Measurements from ENCODE around the gene PRKD2.

The PRKD2 gene

GRCh38 chr19:46728208-46728607 lies 11.3 kb upstream of the PRKD2 start:
- no peak for TF ChIP-seq CTCF (IDR thresholded peaks at IDR 0.05; ENCODE audit: low read depth, low read length)

DNA sequence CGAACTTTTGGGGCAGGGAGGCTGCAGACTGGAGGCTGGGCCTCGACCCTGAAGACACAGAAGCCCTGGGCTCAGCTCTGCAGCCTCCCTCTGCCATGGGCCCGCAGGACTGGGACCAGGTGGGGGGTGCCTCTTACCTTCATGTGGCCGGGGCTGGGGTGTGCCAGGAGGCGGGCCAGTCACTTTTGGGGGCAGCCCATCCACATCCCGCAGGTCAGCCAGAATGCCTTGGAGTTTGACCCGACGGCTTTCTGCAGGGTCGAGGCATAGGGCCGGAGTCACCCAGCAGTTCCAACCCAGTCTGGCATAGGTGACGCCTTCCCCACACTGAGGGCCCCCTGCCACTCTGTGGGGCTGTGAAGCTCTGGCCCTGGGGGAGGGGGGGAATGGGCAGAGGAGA lies 10.8 kb upstream of the PRKD2 start:
- no peak overlapping the region for H3K4me3 ChIP-seq (ENCODE audit: low read depth, low read length)
- no peak for TF ChIP-seq CTCF (IDR thresholded peaks at IDR 0.05; ENCODE audit: low read depth, low read length)

More at GRCh38 chr19:46728208-46728607, 11.3 kb upstream of the PRKD2 start:
- no peak overlapping the region for H3K4me3 ChIP-seq (ENCODE audit: low read depth, low read length)

- no peak overlapping the region for H3K4me3 ChIP-seq (ENCODE audit: low read depth, low read length)
- TF ChIP-seq CTCF (IDR thresholded peaks at IDR 0.05; ENCODE audit: low read depth, low read length), result no peak
These were observed 10.1 kb upstream of the PRKD2 start for GRCh38 chr19:46726971-46727501.

- no peak for TF ChIP-seq CTCF (IDR thresholded peaks at IDR 0.05; ENCODE audit: low read depth, low read length)
- no peak overlapping the region for H3K4me3 ChIP-seq (ENCODE audit: low read depth, low read length)
These were observed 9.6 kb upstream of the PRKD2 start for GRCh38 chr19:46726551-46726950.

DNA sequence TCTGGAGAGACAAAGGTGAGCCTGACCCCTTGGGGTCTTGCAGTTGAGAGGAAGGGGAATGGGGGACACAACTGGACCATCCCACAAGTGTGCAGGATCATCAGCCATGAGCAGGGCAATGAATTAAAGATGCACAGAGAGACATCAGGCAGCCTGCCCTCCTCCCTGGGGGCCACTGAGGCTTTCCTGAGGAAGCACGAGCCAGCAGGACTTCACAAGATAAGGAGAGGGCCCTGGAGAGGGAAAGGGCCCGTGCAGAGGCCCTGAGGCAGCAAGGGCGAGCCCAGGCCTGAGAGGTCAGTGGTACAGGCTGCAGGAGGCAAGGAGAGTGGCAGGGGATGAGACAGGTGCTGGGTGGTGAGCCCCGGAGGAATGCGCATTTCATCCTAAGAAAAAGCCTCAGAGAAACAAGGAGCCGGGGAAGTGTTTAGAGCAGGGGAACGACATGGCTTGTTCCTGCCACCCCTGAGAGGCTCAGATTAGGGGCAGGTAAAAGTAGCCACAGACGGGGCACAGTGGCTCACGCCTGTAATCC lies 9.0 kb upstream of the PRKD2 start:
- TF ChIP-seq CTCF (IDR thresholded peaks at IDR 0.05; ENCODE audit: low read depth, low read length), result no peak

DNA sequence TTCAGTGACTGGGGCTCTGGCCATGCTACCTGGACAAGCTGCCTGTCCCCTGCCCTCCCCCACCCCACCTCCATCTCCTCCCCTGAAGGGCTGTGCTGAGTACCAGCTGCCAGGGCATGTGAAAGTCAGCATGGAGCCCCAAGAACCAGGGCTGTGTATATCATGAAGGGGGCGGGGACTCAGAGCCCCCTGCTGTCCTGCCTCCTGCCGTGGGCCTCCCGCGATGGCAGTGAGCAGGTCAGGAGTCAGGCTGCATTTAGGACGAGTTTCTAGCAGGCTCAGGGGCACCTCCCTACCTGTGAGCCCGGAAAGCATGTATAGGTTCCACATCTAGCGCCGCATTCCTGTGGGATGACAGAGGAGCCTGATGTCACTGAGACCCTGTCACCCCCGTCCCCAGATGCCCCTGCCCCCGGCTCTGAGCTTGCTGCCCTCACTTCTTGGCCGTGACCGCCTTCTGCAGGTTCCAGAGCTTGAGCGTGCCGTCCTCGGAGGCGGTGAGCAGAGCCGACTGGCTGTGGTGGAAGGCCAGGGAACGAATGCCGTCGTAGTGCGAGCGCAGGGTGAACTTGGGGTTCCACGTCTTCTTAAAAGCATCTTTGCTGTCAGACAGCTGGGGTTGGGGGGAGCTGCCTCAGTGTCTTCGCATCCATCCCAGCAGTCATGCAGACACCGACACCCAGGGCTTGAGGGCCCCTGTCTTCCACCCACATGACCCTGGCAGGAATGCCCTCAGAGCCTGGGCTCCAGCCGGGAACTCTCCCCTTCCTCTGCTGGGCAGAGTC lies 8.3 kb upstream of the PRKD2 start:
- no peak for TF ChIP-seq CTCF (IDR thresholded peaks at IDR 0.05; ENCODE audit: low read depth, low read length)
- no peak overlapping the region for H3K4me3 ChIP-seq (ENCODE audit: low read depth, low read length)

More for the DNA sequence above, 9.0 kb upstream of the PRKD2 start:
- no peak overlapping the region for H3K4me3 ChIP-seq (ENCODE audit: low read depth, low read length)

DNA sequence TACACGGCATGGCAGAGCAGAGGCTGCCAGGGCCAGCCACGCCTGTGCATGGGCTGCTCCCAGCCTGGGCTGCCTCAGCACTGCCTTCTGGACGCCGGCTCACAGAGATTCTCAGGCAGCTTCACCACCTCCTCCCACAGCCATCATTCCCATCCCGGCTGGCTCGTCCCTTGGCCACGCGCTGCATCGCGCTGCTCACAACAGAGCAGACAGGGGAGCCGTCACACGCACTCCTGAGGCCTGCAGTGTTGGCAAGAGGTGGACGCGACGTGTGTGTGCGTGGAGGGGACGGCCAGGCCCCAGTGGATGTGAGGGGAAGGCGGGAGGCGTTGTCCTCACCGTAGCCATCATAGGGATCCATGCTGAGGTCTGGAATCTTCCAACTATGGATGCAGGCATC lies 7.6 kb upstream of the PRKD2 start:
- TF ChIP-seq CTCF (IDR thresholded peaks at IDR 0.05; ENCODE audit: low read depth, low read length), result no peak

More for the DNA sequence above, 7.6 kb upstream of the PRKD2 start:
- no peak overlapping the region for H3K4me3 ChIP-seq (ENCODE audit: low read depth, low read length)

Measured in WI38 (cell line).